HG03575 (cell line): ENCODE results near the gene ARMC9.

Source experiments
- ATAC-seq: cut with Tn5 transposase; IDR thresholded peaks from one replicate; pipeline ENCODE4 v1.9.1; 2021; ENCODE audit not compliant: unreplicated experiment, insufficient number of reproducible peaks, low FRiP score; ENCODE audit errors: extremely low read depth

Gene ARMC9

GRCh38 chr2:231325826-231326225 is 127.4 kb downstream of the ARMC9 start:
- no peak for ATAC-seq

- no peak for ATAC-seq
Observed at GRCh38 chr2:231326404-231326803, 128.0 kb downstream of the ARMC9 start.

- no peak for ATAC-seq
Observed at GRCh38 chr2:231330311-231330710, 131.9 kb downstream of the ARMC9 start.

GRCh38 chr2:231331533-231331932 is 133.1 kb downstream of the ARMC9 start:
- no peak for ATAC-seq

GRCh38 chr2:231332388-231332787 is 134.0 kb downstream of the ARMC9 start:
- no peak for ATAC-seq

GRCh38 chr2:231332872-231333500 is 134.6 kb downstream of the ARMC9 start:
- no peak for ATAC-seq

- ATAC-seq: no peak
Observed at GRCh38 chr2:231334179-231334930, 135.9 kb downstream of the ARMC9 start.

- no peak for ATAC-seq
Observed at GRCh38 chr2:231334981-231335380, 136.6 kb downstream of the ARMC9 start.

- no peak for ATAC-seq
Observed at GRCh38 chr2:231335591-231335990, 137.2 kb downstream of the ARMC9 start.

- ATAC-seq: no peak
Observed at GRCh38 chr2:231336236-231336635, 137.8 kb downstream of the ARMC9 start.

- ATAC-seq: no peak
Observed at GRCh38 chr2:231336700-231337099, 138.3 kb downstream of the ARMC9 start.

GRCh38 chr2:231337807-231338759 is 139.7 kb downstream of the ARMC9 start:
- ATAC-seq: no peak

- ATAC-seq: no peak
Observed at GRCh38 chr2:231339316-231339715, 140.9 kb downstream of the ARMC9 start.

GRCh38 chr2:231341100-231341499 is 142.7 kb downstream of the ARMC9 start:
- ATAC-seq: no peak

- ATAC-seq: no peak
Observed at GRCh38 chr2:231342061-231342711, 143.8 kb downstream of the ARMC9 start.

GRCh38 chr2:231343006-231343710 is 144.7 kb downstream of the ARMC9 start:
- no peak for ATAC-seq

GRCh38 chr2:231343988-231344387 is 145.6 kb downstream of the ARMC9 start:
- no peak for ATAC-seq

- no peak for ATAC-seq
Observed at GRCh38 chr2:231344851-231345250, 146.4 kb downstream of the ARMC9 start.

GRCh38 chr2:231347081-231347480 is 148.7 kb downstream of the ARMC9 start:
- no peak for ATAC-seq
